WTC11 (cell line): ENCODE data around the gene TMEM179B. TPM values are rescaled to one million over a fixed set of nuclear protein-coding genes. Genes with fewer than 3 reads are reported as not detected.

Source experiments
- ATAC-seq: fragments of 200-7000 bp; cut with Tn5 transposase; 2 replicates; pipeline ENCODE4 v1.10.0; 2021; ENCODE audit warnings: mild to moderate bottlenecking, moderate library complexity
- CTCF ChIA-PET: fragments of 300-600 bp; sonication (Branson Sonifier 250); formaldehyde crosslinking; loops from one replicate; lab custom pipeline; 2021; ENCODE audit warnings: antibody characterized with exemption; lab: Charles Lee
- POLR2A ChIA-PET: fragments of 350-600 bp; sonication (Branson Sonifier 250); formaldehyde crosslinking; loops from one replicate; lab custom pipeline; 2021; ENCODE audit warnings: antibody characterized with exemption; lab: Charles Lee
- DNase-seq: peaks from one replicate; pipeline ENCODE4 v3.0.0; 2021; ENCODE audit warnings: low spot score
- H3K27ac Mint-ChIP-seq: 2 replicates; pipeline ENCODE4 v1.8.0; 2021; ENCODE audit warnings: mixed read lengths
- H3K27me3 Mint-ChIP-seq: 2 replicates; pipeline ENCODE4 v1.8.0; 2021; ENCODE audit warnings: low read depth, mild to moderate bottlenecking, moderate library complexity, mixed read lengths
- H3K36me3 Mint-ChIP-seq: 2 replicates; pipeline ENCODE4 v1.8.0; 2021; ENCODE audit warnings: mixed read lengths
- H3K4me1 Mint-ChIP-seq: 2 replicates; pipeline ENCODE4 v1.8.0; 2022; ENCODE audit warnings: mixed read lengths
- H3K4me3 Mint-ChIP-seq: 2 replicates; pipeline ENCODE4 v1.8.0; 2021; ENCODE audit warnings: mild to moderate bottlenecking, moderate library complexity, mixed read lengths
- H3K9me3 Mint-ChIP-seq: 2 replicates; pipeline ENCODE4 v1.8.0; 2021; ENCODE audit warnings: mixed read lengths
- ATF1 ChIP-seq: sonication (generic); formaldehyde crosslinking; IDR thresholded peaks from 2 replicates; pipeline ENCODE4 v1.8.1; 2023; ENCODE audit warnings: mild to moderate bottlenecking, moderate library complexity, missing genetic modification reagents
- ATF2 ChIP-seq: sonication (generic); formaldehyde crosslinking; IDR thresholded peaks from 2 replicates; pipeline ENCODE4 v1.8.1; 2022; ENCODE audit warnings: low read depth, missing genetic modification reagents, borderline replicate concordance
- CBFB ChIP-seq: sonication (generic); formaldehyde crosslinking; IDR thresholded peaks from 2 replicates; pipeline ENCODE4 v1.8.1; 2022; ENCODE audit warnings: mild to moderate bottlenecking, low read depth, missing genetic modification reagents
- CREB1 ChIP-seq: sonication (generic); formaldehyde crosslinking; IDR thresholded peaks from 2 replicates; pipeline ENCODE4 v1.8.0; 2023; ENCODE audit warnings: mild to moderate bottlenecking, missing genetic modification reagents
- CTCF ChIP-seq: fragments of 200-600 bp; IDR thresholded peaks from 2 replicates; pipeline ENCODE4 v1.8.0; 2022; ENCODE audit warnings: antibody characterized with exemption
- GTF2I ChIP-seq: fragments of 250-450 bp; sonication (Bioruptor Pico); conservative IDR thresholded peaks from 2 replicates; pipeline ENCODE4 v1.4.0; 2021; ENCODE audit warnings: mild to moderate bottlenecking
- MXD4 ChIP-seq: fragments of 250-450 bp; sonication (Bioruptor Pico); IDR thresholded peaks from 2 replicates; pipeline ENCODE4 v1.8.0; 2021; ENCODE audit warnings: mild to moderate bottlenecking, moderate library complexity, borderline replicate concordance
- NR3C1 ChIP-seq: sonication (generic); formaldehyde crosslinking; conservative IDR thresholded peaks from 2 replicates; pipeline ENCODE4 v1.8.1; 2023; ENCODE audit warnings: low read depth, mild to moderate bottlenecking, missing genetic modification reagents
- USF2 ChIP-seq: sonication (generic); formaldehyde crosslinking; IDR thresholded peaks from 2 replicates; pipeline ENCODE4 v1.8.1; 2023; ENCODE audit warnings: mild to moderate bottlenecking, missing genetic modification reagents, moderate library complexity
- ZBTB21 ChIP-seq: sonication (generic); formaldehyde crosslinking; IDR thresholded peaks from 2 replicates; pipeline ENCODE4 v1.8.1; 2023; ENCODE audit warnings: mild to moderate bottlenecking, missing genetic modification reagents, borderline replicate concordance
- ZNF416 ChIP-seq: fragments of 250-450 bp; sonication (Bioruptor Pico); IDR thresholded peaks from 2 replicates; pipeline ENCODE4 v1.9.0; 2021; ENCODE audit warnings: mild to moderate bottlenecking, inconsistent platforms
- ZNF532 ChIP-seq: fragments of 250-450 bp; sonication (Bioruptor Pico); IDR thresholded peaks from 2 replicates; pipeline ENCODE4 v1.9.0; 2021; ENCODE audit warnings: mild to moderate bottlenecking, borderline replicate concordance
- total RNA-seq: library from RNA; stranded (reverse); gene quantifications from 3 replicates; pipeline ENCODE4 v1.2.3, GENCODE V29; 2021
- TF ChIP-seq, protein P1 (sequence below): sonication (generic); formaldehyde crosslinking; IDR thresholded peaks from 2 replicates; pipeline ENCODE4 v1.8.0; 2022; ENCODE audit warnings: mild to moderate bottlenecking, missing genetic modification reagents
- TF ChIP-seq, protein P2 (sequence below): sonication (generic); formaldehyde crosslinking; IDR thresholded peaks from 2 replicates; pipeline ENCODE4 v1.8.1; 2023; ENCODE audit warnings: mild to moderate bottlenecking, moderate library complexity, missing genetic modification reagents
- TF ChIP-seq, protein P3 (sequence below): sonication (generic); formaldehyde crosslinking; IDR thresholded peaks from 2 replicates; pipeline ENCODE4 v1.8.0; 2022; ENCODE audit warnings: mild to moderate bottlenecking, missing genetic modification reagents
- TF ChIP-seq, protein P4 (sequence below): fragments of 250-450 bp; sonication (Bioruptor Pico); IDR thresholded peaks from 2 replicates; pipeline ENCODE4 v1.9.0; 2021; ENCODE audit warnings: moderate library complexity, mild to moderate bottlenecking, inconsistent platforms, borderline replicate concordance
- TF ChIP-seq, protein P5 (sequence below): sonication (generic); formaldehyde crosslinking; IDR thresholded peaks from 2 replicates; pipeline ENCODE4 v1.8.1; 2023; ENCODE audit warnings: mild to moderate bottlenecking, missing genetic modification reagents, borderline replicate concordance

Gene TMEM179B
- total RNA-seq, 1 experiment from 2014 or later, result 21.4 TPM

DNA sequence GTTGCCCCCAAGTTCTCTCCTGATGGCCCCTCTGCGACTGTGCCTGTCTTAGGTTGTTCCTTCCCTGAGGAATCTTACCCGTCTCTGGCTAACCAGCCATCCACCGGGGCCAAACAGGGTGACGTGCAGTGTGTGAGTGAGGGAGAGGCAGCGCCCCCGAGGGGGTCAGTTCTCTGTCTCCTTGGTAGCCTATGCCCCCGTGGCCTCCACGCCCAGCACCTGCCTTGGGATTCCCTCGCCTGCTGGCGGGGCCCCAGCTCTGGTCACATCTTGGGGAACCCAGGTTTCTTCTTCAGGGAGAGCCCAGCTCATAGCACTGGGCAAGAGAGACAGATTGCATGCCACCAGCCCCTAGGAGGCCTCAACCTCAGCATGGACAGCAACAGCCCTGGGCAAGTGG lies 12.3 kb downstream of the TMEM179B start (continued):
- TF ChIP-seq, protein P1, sequence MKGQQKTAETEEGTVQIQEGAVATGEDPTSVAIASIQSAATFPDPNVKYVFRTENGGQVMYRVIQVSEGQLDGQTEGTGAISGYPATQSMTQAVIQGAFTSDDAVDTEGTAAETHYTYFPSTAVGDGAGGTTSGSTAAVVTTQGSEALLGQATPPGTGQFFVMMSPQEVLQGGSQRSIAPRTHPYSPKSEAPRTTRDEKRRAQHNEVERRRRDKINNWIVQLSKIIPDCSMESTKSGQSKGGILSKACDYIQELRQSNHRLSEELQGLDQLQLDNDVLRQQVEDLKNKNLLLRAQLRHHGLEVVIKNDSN (CRISPR knock-in tag), result no peak
- TF ChIP-seq, protein P2, sequence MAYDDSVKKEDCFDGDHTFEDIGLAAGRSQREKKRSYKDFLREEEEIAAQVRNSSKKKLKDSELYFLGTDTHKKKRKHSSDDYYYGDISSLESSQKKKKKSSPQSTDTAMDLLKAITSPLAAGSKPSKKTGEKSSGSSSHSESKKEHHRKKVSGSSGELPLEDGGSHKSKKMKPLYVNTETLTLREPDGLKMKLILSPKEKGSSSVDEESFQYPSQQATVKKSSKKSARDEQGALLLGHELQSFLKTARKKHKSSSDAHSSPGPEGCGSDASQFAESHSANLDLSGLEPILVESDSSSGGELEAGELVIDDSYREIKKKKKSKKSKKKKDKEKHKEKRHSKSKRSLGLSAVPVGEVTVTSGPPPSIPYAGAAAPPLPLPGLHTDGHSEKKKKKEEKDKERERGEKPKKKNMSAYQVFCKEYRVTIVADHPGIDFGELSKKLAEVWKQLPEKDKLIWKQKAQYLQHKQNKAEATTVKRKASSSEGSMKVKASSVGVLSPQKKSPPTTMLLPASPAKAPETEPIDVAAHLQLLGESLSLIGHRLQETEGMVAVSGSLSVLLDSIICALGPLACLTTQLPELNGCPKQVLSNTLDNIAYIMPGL (CRISPR knock-in tag), result no peak
- no peak for TF ChIP-seq ZNF416 (CRISPR knock-in tag)
- TF ChIP-seq USF2 (CRISPR knock-in tag), result no peak
- TF ChIP-seq, protein P3, sequence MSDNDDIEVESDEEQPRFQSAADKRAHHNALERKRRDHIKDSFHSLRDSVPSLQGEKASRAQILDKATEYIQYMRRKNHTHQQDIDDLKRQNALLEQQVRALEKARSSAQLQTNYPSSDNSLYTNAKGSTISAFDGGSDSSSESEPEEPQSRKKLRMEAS (CRISPR knock-in tag), result no peak
- TF ChIP-seq CTCF, result no peak
- TF ChIP-seq CREB1, result no peak
- TF ChIP-seq, protein P4, sequence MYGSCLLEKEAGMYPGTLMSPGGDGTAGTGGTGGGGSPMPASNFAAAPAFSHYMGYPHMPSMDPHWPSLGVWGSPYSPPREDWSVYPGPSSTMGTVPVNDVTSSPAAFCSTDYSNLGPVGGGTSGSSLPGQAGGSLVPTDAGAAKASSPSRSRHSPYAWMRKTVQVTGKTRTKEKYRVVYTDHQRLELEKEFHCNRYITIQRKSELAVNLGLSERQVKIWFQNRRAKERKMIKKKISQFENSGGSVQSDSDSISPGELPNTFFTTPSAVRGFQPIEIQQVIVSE (CRISPR knock-in tag), result no peak
- TF ChIP-seq MXD4, result no peak
- TF ChIP-seq ZNF532 (CRISPR knock-in tag), result no peak
- TF ChIP-seq CBFB, result no peak

DNA sequence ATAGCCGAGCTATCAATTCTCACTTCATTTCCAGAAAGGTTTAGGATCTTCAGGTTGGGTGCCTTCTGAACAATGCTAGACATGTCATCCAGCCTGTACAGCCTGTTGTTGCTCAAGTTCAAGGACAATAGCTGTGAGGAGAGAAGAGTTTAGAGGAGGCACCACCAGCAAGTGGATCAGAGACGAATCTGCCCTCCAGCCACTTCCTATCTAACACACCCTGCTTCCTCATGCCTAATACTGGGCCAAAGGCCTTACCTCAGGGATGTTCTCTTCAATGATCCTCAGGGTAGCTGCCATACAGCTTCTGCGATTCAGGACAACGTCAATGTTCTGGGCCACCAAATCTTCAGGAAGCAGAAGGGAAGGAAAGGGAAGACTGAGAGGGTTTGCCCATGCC lies 13.9 kb downstream of the TMEM179B start:
- ChIA-PET POLR2A (no interaction called here), CTCF (no interaction called here)
- Mint-ChIP-seq H3K9me3 (no peaks in the 10 kb centered on the region), H3K27me3 (no peaks in the 10 kb centered on the region), H3K27ac (no peak overlapping the region), H3K4me3 (no peak overlapping the region), H3K4me1 (peaks cover 12% of the 10 kb centered on the region), H3K36me3 (peaks cover 57% of the 10 kb centered on the region)
- no peak for DNase-seq
- no peak for ATAC-seq
- no peak for TF ChIP-seq ATF1 (CRISPR knock-in tag)
- no peak for TF ChIP-seq GTF2I (CRISPR knock-in tag)
- TF ChIP-seq ATF2 (CRISPR knock-in tag), result no peak
- no peak for TF ChIP-seq USF2 (CRISPR knock-in tag)
- TF ChIP-seq, protein P5, sequence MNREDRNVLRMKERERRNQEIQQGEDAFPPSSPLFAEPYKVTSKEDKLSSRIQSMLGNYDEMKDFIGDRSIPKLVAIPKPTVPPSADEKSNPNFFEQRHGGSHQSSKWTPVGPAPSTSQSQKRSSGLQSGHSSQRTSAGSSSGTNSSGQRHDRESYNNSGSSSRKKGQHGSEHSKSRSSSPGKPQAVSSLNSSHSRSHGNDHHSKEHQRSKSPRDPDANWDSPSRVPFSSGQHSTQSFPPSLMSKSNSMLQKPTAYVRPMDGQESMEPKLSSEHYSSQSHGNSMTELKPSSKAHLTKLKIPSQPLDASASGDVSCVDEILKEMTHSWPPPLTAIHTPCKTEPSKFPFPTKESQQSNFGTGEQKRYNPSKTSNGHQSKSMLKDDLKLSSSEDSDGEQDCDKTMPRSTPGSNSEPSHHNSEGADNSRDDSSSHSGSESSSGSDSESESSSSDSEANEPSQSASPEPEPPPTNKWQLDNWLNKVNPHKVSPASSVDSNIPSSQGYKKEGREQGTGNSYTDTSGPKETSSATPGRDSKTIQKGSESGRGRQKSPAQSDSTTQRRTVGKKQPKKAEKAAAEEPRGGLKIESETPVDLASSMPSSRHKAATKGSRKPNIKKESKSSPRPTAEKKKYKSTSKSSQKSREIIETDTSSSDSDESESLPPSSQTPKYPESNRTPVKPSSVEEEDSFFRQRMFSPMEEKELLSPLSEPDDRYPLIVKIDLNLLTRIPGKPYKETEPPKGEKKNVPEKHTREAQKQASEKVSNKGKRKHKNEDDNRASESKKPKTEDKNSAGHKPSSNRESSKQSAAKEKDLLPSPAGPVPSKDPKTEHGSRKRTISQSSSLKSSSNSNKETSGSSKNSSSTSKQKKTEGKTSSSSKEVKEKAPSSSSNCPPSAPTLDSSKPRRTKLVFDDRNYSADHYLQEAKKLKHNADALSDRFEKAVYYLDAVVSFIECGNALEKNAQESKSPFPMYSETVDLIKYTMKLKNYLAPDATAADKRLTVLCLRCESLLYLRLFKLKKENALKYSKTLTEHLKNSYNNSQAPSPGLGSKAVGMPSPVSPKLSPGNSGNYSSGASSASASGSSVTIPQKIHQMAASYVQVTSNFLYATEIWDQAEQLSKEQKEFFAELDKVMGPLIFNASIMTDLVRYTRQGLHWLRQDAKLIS (CRISPR knock-in tag), result no peak
- no peak for TF ChIP-seq ZBTB21 (CRISPR knock-in tag)
- TF ChIP-seq NR3C1 (CRISPR knock-in tag), result no peak
